Loucy (cell line): Measurements from ENCODE around the gene RNF135.
"Not testable (repeated sequence)": the region's sequence is repeated elsewhere in the genome, so short reads cannot be mapped to it uniquely, and the experiment has no call there.

Experiments
- EZH2phosphoT487 ChIP-seq: fragments of 200-600 bp; IDR thresholded peaks from 2 replicates; pipeline ENCODE4 v1.6.1; 2018; ENCODE audit warnings: antibody characterized with exemption, mild to moderate bottlenecking, moderate library complexity, borderline replicate concordance
- TF ChIP-seq, protein P1 (sequence below): fragments of 200-600 bp; sonication (generic); conservative IDR thresholded peaks from 2 replicates; pipeline ENCODE4 v1.5.1; 2014; ENCODE audit warnings: mild to moderate bottlenecking, antibody characterized with exemption, low read length

DNA sequence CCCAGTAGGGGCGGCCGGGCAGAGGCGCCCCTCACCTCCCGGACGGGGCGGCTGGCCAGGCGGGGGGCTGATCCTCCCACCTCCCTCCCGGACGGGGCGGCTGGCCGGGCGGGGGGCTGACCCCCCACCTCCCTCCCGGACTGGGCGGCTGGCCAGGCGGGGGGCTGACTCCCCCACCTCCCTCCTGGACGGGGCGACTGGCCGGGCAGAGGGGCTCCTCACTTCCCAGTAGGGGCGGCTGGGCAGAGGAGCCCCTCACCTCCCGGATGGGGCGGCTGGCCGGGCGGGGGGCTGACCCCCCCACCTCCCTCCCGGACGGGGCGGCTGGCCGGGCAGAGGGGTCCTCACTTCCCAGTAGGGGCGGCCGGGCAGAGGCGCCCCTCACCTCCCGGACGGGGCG lies 9.1 kb downstream of the RNF135 start:
- TF ChIP-seq, protein P1, sequence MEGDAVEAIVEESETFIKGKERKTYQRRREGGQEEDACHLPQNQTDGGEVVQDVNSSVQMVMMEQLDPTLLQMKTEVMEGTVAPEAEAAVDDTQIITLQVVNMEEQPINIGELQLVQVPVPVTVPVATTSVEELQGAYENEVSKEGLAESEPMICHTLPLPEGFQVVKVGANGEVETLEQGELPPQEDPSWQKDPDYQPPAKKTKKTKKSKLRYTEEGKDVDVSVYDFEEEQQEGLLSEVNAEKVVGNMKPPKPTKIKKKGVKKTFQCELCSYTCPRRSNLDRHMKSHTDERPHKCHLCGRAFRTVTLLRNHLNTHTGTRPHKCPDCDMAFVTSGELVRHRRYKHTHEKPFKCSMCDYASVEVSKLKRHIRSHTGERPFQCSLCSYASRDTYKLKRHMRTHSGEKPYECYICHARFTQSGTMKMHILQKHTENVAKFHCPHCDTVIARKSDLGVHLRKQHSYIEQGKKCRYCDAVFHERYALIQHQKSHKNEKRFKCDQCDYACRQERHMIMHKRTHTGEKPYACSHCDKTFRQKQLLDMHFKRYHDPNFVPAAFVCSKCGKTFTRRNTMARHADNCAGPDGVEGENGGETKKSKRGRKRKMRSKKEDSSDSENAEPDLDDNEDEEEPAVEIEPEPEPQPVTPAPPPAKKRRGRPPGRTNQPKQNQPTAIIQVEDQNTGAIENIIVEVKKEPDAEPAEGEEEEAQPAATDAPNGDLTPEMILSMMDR = not testable (repeated sequence)
- not testable (repeated sequence) for TF ChIP-seq EZH2phosphoT487
